SK-N-SH (cell line): Measurements from ENCODE around the gene MAN2A1. TPM values are rescaled to one million over a fixed set of nuclear protein-coding genes. Genes with fewer than 3 reads are reported as not detected.
A peak's percentile ranks its signal among the peaks of the same experiment; 100 is the strongest.

ENCODE experiments used
- CTCF ChIA-PET: fragments of 300-600, 350-600 bp; formaldehyde crosslinking; extraction: SDS; loops from one replicate; lab custom pipeline; 2021; lab: Yijun Ruan, JAX
- POLR2A ChIA-PET: fragments of 350-600 bp; sonication (Branson Sonifier 250); formaldehyde crosslinking; extraction: SDS; loops from one replicate; lab custom pipeline; 2020; ENCODE audit warnings: antibody characterized with exemption, inconsistent platforms; lab: Yijun Ruan, JAX
- DNase-seq: peaks from one replicate; pipeline ENCODE4 v3.0.0; 2012
- H2AFZ ChIP-seq: fragments of 200-600 bp; sonication (generic); 2 replicates; pipeline ENCODE4 v1.8.1; 2016; ENCODE audit warnings: antibody characterized with exemption, mild to moderate bottlenecking, low read depth
- H3F3A ChIP-seq: fragments of 200-600 bp; sonication (generic); replicated peaks from 2 replicates; pipeline ENCODE3; 2016; ENCODE audit warnings: antibody characterized with exemption, mild to moderate bottlenecking; ENCODE audit not compliant: insufficient read depth
- H3K27ac ChIP-seq, 2 experiments: fragments of 200-500 bp in 1 of 2; fragments of 200-600 bp in 1 of 2; sonication (Bioruptor generic) in 1 of 2; sonication (generic), shearing (Covaris generic) in 1 of 2; 2 replicates each; pipeline versions ENCODE4 v1.5.1 to v1.6.1; 2014 to 2016; ENCODE audit warnings: low read depth in 2 of 2, inconsistent platforms in 1 of 2, low read length in 1 of 2, mild to moderate bottlenecking in 1 of 2, mixed read lengths in 1 of 2
- H3K27me3 ChIP-seq: fragments of 200-600 bp; sonication (generic), shearing (Covaris generic); 2 replicates; pipeline ENCODE4 v1.6.1; 2016; ENCODE audit warnings: mixed run types; ENCODE audit not compliant: insufficient read depth
- H3K36me3 ChIP-seq, 2 experiments: fragments of 200-500 bp in 1 of 2; fragments of 200-600 bp in 1 of 2; sonication (Bioruptor generic) in 1 of 2; sonication (generic) in 1 of 2; replicated peaks in 1 of 2; 2 replicates each; pipeline versions ENCODE3 to v1.5.1; 2014 to 2016; ENCODE audit warnings: low read length in 1 of 2, mild to moderate bottlenecking in 1 of 2; ENCODE audit not compliant: insufficient read depth in 2 of 2, control insufficient read depth in 1 of 2
- H3K4me1 ChIP-seq, 2 experiments: fragments of 200-500 bp in 1 of 2; fragments of 200-600 bp in 1 of 2; sonication (Bioruptor generic) in 1 of 2; sonication (generic), shearing (Covaris generic) in 1 of 2; 2 replicates each; pipeline versions ENCODE4 v1.5.1 to v1.6.1; 2014 to 2016; ENCODE audit warnings: low read depth in 1 of 2, low read length in 1 of 2, mixed run types in 1 of 2; ENCODE audit not compliant: insufficient read depth in 2 of 2, control insufficient read depth in 1 of 2
- H3K4me2 ChIP-seq: fragments of 200-600 bp; sonication (generic), shearing (Covaris generic); 2 replicates; pipeline ENCODE4 v1.6.1; 2017; ENCODE audit warnings: mixed run types
- H3K4me3 ChIP-seq, 2 experiments: fragments of 200-500 bp in 1 of 2; fragments of 200-600 bp in 1 of 2; sonication (Bioruptor generic) in 1 of 2; sonication (generic), shearing (Covaris generic) in 1 of 2; 2 replicates each; pipeline versions ENCODE4 v1.5.1 to v1.8.1; 2014 to 2016; ENCODE audit warnings: low read depth in 2 of 2, inconsistent platforms in 1 of 2, low read length in 1 of 2, mild to moderate bottlenecking in 1 of 2, mixed read lengths in 1 of 2, moderate library complexity in 1 of 2
- H3K79me2 ChIP-seq: fragments of 200-600 bp; sonication (generic); 2 replicates; pipeline ENCODE4 v1.8.1; 2017; ENCODE audit warnings: mild to moderate bottlenecking; ENCODE audit not compliant: insufficient read depth
- H3K9ac ChIP-seq: fragments of 200-600 bp; sonication (generic); 2 replicates; pipeline ENCODE4 v1.6.1; 2017; ENCODE audit warnings: mixed run types
- H3K9me2 ChIP-seq: fragments of 200-600 bp; sonication (generic); 2 replicates; pipeline ENCODE4 v1.6.1; 2017; ENCODE audit warnings: mixed run types
- H3K9me3 ChIP-seq: fragments of 200-600 bp; sonication (generic); 2 replicates; pipeline ENCODE4 v1.6.1; 2017; ENCODE audit warnings: mixed run types, mild to moderate bottlenecking, moderate library complexity
- H4K20me1 ChIP-seq: fragments of 200-600 bp; sonication (generic); 2 replicates; pipeline ENCODE4 v1.6.1; 2017; ENCODE audit warnings: mild to moderate bottlenecking, mixed run types; ENCODE audit not compliant: insufficient read depth
- FOXM1 ChIP-seq: IDR thresholded peaks from 2 replicates; pipeline ENCODE4 v1.4.0; 2012; ENCODE audit warnings: low read depth, mild to moderate bottlenecking
- JUND ChIP-seq: IDR thresholded peaks from 2 replicates; pipeline ENCODE4 v1.4.0; 2012
- NRF1 ChIP-seq: IDR thresholded peaks from 2 replicates; pipeline ENCODE4 v1.6.1; 2012; ENCODE audit warnings: low read depth, mild to moderate bottlenecking, low read length
- POLR2AphosphoS5 ChIP-seq: IDR thresholded peaks from 2 replicates; pipeline ENCODE4 v1.6.1; 2012; ENCODE audit warnings: low read depth, low read length
- RXRA ChIP-seq: IDR thresholded peaks from 2 replicates; pipeline ENCODE4 v1.4.0; 2012; ENCODE audit warnings: low read depth, mild to moderate bottlenecking, borderline replicate concordance
- SIN3A ChIP-seq: IDR thresholded peaks from 2 replicates; pipeline ENCODE4 v1.6.1; 2012; ENCODE audit warnings: low read depth, mild to moderate bottlenecking, low read length, moderate library complexity, borderline replicate concordance
- TAF1 ChIP-seq: IDR thresholded peaks from 2 replicates; pipeline ENCODE4 v1.6.1; 2012; ENCODE audit warnings: low read depth, mild to moderate bottlenecking, low read length, moderate library complexity, borderline replicate concordance
- TCF12 ChIP-seq: IDR thresholded peaks from 2 replicates; pipeline ENCODE4 v1.4.0; 2012
- WGBS: methylation state at CpG from one replicate; pipeline ENCODE4 v1.1.6; 2017; ENCODE audit warnings: low lambda C conversion rate; 5-methylcytosine and 5-hydroxymethylcytosine counted together
- polyA plus RNA-seq, 3 experiments: library from polyadenylated mRNA; depleted of rRNA; stranded (reverse); fragments of >200 nt; gene quantifications; 2 replicates each; pipeline ENCODE4 v1.2.3, GENCODE V29; 2012
- TF ChIP-seq, protein P1 (sequence below): fragments of 200-600 bp; sonication (generic); IDR thresholded peaks from 2 replicates; pipeline ENCODE4 v1.6.1; 2017; ENCODE audit warnings: antibody characterized with exemption, mild to moderate bottlenecking, moderate library complexity
- TF ChIP-seq, protein P2 (sequence below): IDR thresholded peaks from 2 replicates; pipeline ENCODE4 v1.4.0; 2012; ENCODE audit warnings: low read depth, borderline replicate concordance
- TF ChIP-seq, protein P3 (sequence below): fragments of 150-350 bp; IDR thresholded peaks from 2 replicates; pipeline ENCODE4 v1.6.1; 2017; ENCODE audit warnings: antibody characterized with exemption, low read length, low read depth, borderline replicate concordance

MAN2A1 gene
- polyA plus RNA-seq, 1 of the 3 experiments (the other 2 are of a cell fraction) = 19.7 TPM

DNA sequence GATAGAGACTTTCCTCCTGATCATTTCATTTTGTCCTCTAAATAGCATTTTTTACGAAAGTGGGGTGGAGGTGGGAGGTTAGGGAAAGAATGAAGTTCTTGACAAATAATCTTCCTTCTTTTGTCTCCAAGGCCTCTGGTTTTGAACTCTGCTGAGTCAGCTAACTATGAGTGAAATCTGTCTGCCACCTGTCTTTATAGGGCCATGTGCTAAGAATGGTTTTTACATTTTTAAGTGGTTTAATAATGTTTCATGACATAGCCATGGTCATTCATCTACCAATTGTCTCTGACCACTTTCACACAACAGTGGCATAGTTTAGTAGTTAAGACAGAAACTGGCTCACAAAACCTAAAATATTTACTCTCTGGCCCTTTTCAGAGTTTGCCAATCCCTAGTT, 7.6 kb downstream of the MAN2A1 start:
- 97% methylated on average over 1 of the region's 1 CpG for WGBS
- no peak for DNase-seq
- POLR2A ChIA-PET = no interaction called here
- peaks cover 0 to 2% of the 10 kb centered on the region in 2 experiments for H3K36me3 ChIP-seq
- peaks cover 6% of the 10 kb centered on the region for H3F3A ChIP-seq
- H3K9ac ChIP-seq = no peak overlapping the region
- H3K9me2 ChIP-seq = no peaks in the 10 kb centered on the region
- no peaks in the 10 kb centered on the region for H3K9me3 ChIP-seq
- H3K27ac ChIP-seq = no peak overlapping the region
- no peak overlapping the region for H3K4me2 ChIP-seq
- H3K4me3 ChIP-seq = no peak overlapping the region
- CTCF ChIA-PET = no interaction called here
- H2AFZ ChIP-seq = no peak overlapping the region
- no peaks in the 10 kb centered on the region for H3K27me3 ChIP-seq
- H3K79me2 ChIP-seq = peaks cover 92% of the 10 kb centered on the region
- no peak for TF ChIP-seq NRF1
- peak; percentile 29; the same call in 1 of the 2 replicates for TF ChIP-seq TCF12
- H3K4me1 ChIP-seq = peaks cover 0 to 27% of the 10 kb centered on the region in 2 experiments; a peak in 3 of 4 replicates
- H4K20me1 ChIP-seq = peaks cover 33% of the 10 kb centered on the region

DNA sequence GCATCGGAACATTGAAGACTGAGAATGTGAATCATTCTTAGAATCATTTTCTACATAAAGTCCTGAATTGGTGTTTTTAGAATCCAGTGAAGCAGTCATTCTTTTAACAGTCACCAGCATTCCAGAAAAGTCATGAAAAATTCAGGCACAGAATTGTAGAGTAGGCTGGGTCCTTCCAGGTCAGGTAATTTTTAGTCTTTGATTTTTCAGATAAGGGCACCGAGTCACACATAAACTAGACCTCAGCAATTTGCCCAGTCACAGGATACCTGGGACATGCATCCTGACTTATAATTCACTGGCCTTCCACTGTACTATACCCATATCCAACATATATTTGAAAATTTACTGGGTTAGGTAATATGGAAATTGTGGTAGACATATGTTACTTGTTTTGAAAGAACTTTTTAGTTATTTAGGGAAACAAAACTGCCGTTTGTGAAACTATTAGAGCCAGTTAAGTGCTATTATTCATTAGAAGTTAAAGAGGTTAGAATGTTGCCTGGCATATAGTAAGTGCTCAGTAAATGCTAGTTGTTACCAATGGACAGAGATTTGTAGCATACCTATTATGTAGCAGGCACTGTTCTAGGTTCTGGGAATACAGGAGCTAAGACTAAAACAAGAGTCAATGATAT, 10.9 kb downstream of the MAN2A1 start:
- Histone ChIP-seq H3K27ac (no peak overlapping the region), H3K4me1 (peaks cover 6 to 18% of the 10 kb centered on the region in 2 experiments; a peak in 3 of 4 replicates), H2AFZ (no peak overlapping the region), H3K79me2 (peaks cover 76% of the 10 kb centered on the region), H3K9ac (no peak overlapping the region), H3K27me3 (no peaks in the 10 kb centered on the region), H3K9me2 (no peaks in the 10 kb centered on the region), H3K4me3 (no peak overlapping the region), H3F3A (peaks cover 7% of the 10 kb centered on the region), H3K4me2 (no peak overlapping the region), H3K36me3 (peaks cover 0 to 2% of the 10 kb centered on the region in 2 experiments), H4K20me1 (peaks cover 7% of the 10 kb centered on the region; the same call in 1 of the 2 replicates), H3K9me3 (no peaks in the 10 kb centered on the region)
- CTCF ChIA-PET = interaction anchor here (1.8 kb wide), 1 partner anchor 8 kb away, joined by 7 read pairs; no protein-coding TSS in a partner anchor
- POLR2A ChIA-PET = no interaction called here
- 93% methylated on average over 3 of the region's 3 CpGs for WGBS
- TF ChIP-seq TCF12 (no peak), RXRA (no peak), POLR2AphosphoS5 (no peak), NRF1 (no peak), JUND (no peak), SIN3A (no peak), TAF1 (no peak), FOXM1 (no peak)
- TF ChIP-seq, protein P1, sequence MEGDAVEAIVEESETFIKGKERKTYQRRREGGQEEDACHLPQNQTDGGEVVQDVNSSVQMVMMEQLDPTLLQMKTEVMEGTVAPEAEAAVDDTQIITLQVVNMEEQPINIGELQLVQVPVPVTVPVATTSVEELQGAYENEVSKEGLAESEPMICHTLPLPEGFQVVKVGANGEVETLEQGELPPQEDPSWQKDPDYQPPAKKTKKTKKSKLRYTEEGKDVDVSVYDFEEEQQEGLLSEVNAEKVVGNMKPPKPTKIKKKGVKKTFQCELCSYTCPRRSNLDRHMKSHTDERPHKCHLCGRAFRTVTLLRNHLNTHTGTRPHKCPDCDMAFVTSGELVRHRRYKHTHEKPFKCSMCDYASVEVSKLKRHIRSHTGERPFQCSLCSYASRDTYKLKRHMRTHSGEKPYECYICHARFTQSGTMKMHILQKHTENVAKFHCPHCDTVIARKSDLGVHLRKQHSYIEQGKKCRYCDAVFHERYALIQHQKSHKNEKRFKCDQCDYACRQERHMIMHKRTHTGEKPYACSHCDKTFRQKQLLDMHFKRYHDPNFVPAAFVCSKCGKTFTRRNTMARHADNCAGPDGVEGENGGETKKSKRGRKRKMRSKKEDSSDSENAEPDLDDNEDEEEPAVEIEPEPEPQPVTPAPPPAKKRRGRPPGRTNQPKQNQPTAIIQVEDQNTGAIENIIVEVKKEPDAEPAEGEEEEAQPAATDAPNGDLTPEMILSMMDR = no peak
- TF ChIP-seq, protein P2, sequence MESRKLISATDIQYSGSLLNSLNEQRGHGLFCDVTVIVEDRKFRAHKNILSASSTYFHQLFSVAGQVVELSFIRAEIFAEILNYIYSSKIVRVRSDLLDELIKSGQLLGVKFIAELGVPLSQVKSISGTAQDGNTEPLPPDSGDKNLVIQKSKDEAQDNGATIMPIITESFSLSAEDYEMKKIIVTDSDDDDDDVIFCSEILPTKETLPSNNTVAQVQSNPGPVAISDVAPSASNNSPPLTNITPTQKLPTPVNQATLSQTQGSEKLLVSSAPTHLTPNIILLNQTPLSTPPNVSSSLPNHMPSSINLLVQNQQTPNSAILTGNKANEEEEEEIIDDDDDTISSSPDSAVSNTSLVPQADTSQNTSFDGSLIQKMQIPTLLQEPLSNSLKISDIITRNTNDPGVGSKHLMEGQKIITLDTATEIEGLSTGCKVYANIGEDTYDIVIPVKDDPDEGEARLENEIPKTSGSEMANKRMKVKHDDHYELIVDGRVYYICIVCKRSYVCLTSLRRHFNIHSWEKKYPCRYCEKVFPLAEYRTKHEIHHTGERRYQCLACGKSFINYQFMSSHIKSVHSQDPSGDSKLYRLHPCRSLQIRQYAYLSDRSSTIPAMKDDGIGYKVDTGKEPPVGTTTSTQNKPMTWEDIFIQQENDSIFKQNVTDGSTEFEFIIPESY = no peak
- TF ChIP-seq, protein P3, sequence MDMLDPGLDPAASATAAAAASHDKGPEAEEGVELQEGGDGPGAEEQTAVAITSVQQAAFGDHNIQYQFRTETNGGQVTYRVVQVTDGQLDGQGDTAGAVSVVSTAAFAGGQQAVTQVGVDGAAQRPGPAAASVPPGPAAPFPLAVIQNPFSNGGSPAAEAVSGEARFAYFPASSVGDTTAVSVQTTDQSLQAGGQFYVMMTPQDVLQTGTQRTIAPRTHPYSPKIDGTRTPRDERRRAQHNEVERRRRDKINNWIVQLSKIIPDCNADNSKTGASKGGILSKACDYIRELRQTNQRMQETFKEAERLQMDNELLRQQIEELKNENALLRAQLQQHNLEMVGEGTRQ = no peak
- DNase-seq = no peak
